ENCODE measurements around the gene TMEM207. TPM values are rescaled to one million over a fixed set of nuclear protein-coding genes. Genes with fewer than 3 reads are reported as not detected.
A peak's percentile ranks its signal among the peaks of the same experiment; 100 is the strongest.
"Not testable (repeated sequence)": the region's sequence is repeated elsewhere in the genome, so short reads cannot be mapped to it uniquely, and the experiment has no call there.

TMEM207 gene
- not detected in 2 replicates for total RNA-seq (2014; rRNA removed; shearing (Covaris generic))

- DNase-seq (ENCODE audit: low read depth), result no peak
These were observed at the start of gene TMEM207 for GRCh38 chr3:190449801-190450200. Gene TMEM207, minus strand, starts transcription at chr3:190449901. Its CDS starts 92 bp downstream, at chr3:190449809.

- no peak for DNase-seq (ENCODE audit: low read depth)
These were observed 49.4 kb upstream of the TMEM207 start for GRCh38 chr3:190499122-190499521.

DNA sequence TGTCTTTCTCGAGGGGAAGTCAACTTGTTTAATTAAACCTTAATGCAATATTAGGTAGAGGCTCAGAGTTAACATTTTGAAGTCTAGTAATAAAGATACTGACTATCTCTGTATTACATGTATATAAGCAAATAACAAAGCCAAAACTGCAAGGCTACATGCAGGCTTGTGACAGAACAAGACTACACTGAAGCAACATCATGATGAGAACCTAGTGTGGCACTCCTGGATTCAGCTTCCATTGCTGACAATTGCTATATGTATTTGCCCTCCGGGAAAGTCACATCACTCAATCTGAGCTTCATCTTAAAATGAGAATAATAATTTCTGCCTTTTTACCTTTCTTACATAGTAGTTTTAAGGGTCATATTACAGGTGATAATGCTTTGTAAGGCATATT is 48.6 kb upstream of the TMEM207 start:
- no peak for DNase-seq (ENCODE audit: low read depth)

- peak; percentile 63 for DNase-seq (ENCODE audit: low read depth)
These were observed 48.1 kb upstream of the TMEM207 start for GRCh38 chr3:190497811-190498210.

DNA sequence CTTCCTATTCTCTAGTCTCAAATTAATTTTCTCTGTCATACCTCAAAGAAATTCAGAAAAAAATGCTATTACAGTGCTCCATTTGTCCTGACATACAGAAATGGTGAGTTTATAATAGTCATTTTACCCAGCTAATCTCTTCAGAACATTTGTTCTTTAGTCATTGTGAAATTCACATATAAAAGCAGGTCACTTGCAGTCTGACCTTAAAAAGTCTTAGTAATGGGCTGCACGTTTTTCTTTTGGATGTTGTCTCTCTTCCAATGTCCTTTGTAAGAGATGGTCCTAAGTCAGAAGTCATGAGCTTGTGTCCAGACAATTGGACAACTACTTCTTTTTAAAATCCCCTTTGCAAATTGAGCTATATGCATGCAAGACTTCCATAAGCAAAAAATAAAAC is 47.2 kb upstream of the TMEM207 start:
- no peak for DNase-seq (ENCODE audit: low read depth)

- no peak for DNase-seq (ENCODE audit: low read depth)
These were observed 46.1 kb upstream of the TMEM207 start for GRCh38 chr3:190495796-190496195.

- no peak for DNase-seq (ENCODE audit: low read depth)
These were observed 45.7 kb upstream of the TMEM207 start for GRCh38 chr3:190495354-190495753.

- no peak for DNase-seq (ENCODE audit: low read depth)
These were observed 45.2 kb upstream of the TMEM207 start for GRCh38 chr3:190494907-190495306.

DNA sequence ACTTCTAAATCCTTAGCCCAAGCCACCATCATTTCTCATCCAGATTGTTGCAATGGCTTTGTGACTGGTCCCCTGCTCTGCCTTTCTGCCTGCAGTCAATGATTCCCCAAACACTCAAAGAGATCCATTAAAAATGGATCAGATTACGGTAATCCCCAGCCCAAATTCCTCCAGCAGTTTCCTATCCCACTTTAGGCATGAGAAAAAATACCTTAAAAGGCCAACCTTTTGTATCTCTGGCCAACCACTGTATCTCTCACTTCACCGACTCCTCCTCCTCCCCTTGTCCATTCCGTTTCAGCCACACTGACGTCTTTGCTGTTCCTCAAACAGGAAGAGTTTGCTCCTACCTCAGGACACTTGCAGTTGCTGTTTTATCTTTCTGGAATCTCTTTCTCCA is 43.3 kb upstream of the TMEM207 start:
- no peak for DNase-seq (ENCODE audit: low read depth)

DNA sequence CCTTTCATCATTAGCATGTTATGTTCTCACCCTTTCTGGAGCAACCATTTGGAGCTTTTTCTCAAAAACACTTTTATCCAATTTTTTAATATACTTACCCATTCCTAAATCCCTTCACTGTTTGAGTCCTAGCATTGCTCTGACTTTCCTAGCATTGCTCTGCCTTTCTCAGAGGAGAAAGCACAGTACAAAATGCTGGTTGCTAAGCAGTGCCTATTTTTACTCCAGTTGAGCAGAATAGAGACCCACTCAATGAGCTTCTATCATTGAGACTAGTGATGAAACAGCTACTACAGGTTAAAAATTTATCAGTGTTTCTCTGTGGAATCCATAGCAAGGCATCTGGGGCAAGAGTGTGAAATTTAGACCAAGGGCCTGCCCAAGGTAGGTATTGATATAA is 42.4 kb upstream of the TMEM207 start:
- DNase-seq (ENCODE audit: low read depth), result no peak

- no peak for DNase-seq (ENCODE audit: low read depth)
These were observed 41.9 kb upstream of the TMEM207 start for GRCh38 chr3:190491533-190492054.

GRCh38 chr3:190486908-190487607 is 37.4 kb upstream of the TMEM207 start:
- DNase-seq (ENCODE audit: low read depth), result no peak

GRCh38 chr3:190486533-190486864 is 36.8 kb upstream of the TMEM207 start:
- no peak for DNase-seq (ENCODE audit: low read depth)

- peak; percentile 14 for DNase-seq (ENCODE audit: low read depth)
These were observed 36.3 kb upstream of the TMEM207 start for GRCh38 chr3:190485830-190486532.

- DNase-seq (ENCODE audit: low read depth), result no peak
These were observed 32.1 kb upstream of the TMEM207 start for GRCh38 chr3:190481779-190482178.

DNA sequence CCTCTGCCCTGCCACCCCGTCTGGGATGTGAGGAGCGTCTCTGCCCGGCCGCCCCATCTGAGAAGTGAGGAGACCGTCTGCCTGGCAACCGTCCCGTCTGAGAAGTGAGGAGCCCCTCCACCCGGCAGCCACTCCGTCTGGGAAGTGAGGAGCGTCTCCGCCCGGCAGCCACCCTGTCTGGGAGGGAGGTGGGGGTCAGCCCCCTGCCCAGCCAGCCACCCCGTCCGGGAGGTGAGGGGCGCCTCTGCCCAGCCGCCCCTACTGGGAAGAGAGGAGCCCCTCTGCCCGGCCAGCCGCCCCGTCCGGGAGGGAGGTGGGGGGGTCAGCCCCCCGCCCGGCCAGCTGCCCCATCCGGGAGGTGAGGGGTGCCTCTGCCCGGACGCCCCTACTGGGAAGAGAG is 23.6 kb upstream of the TMEM207 start:
- not testable (repeated sequence) for DNase-seq (ENCODE audit: low read depth)

GRCh38 chr3:190467922-190468321 is 18.2 kb upstream of the TMEM207 start:
- no peak for DNase-seq (ENCODE audit: low read depth)

DNA sequence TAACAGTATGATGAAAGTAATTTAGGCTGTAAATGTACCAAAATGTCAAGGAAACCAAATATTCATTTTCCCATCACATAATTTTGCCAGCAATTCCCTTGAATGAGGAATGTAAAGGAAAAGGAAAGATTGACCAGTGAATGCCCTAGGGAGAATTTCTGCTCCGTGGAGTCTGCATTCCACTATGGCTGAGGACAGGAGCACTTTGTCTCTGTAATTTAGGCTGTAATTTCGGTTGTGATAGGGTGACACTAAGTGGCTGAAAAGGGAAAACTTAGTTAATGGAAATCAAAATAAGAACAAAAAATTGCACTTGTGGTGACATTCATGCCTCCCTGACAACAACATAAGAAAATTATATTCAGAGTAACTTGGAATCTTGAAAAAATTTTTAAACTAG is 8.3 kb upstream of the TMEM207 start:
- DNase-seq (ENCODE audit: low read depth), result peak; percentile 51

DNA sequence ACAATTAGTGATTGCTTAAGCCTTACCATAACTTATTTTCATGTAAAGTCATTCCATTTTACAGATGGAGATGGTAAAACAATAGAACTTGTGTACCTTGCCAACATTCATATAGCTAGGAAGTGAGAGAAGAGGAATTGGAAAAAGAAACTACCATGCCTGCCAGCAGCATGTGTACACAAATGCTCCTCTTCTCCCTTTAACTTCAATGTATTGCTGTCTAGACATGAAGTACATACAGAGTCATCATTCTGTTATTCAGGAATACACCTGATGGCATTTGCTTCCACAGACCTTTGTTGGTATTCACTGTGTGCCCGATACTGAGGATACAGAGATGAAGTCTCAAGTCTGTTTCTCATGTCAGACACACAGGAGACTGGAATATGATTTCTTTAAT is 7.1 kb upstream of the TMEM207 start:
- DNase-seq (ENCODE audit: low read depth), result no peak

GRCh38 chr3:190455828-190456227 is 6.1 kb upstream of the TMEM207 start:
- no peak for DNase-seq (ENCODE audit: low read depth)

GRCh38 chr3:190448256-190448655 is 1.4 kb downstream of the TMEM207 start:
- no peak for DNase-seq (ENCODE audit: low read depth)

GRCh38 chr3:190446573-190447279 is 3.0 kb downstream of the TMEM207 start:
- DNase-seq (ENCODE audit: low read depth), result peak; percentile 29
